GM21723 (cell line): Measurements from ENCODE around the gene SPHK2.

Experiments
- ATAC-seq: cut with Tn5 transposase; IDR thresholded peaks from one replicate; pipeline ENCODE4 v1.9.1; 2021; ENCODE audit warnings: mild to moderate bottlenecking, moderate library complexity; ENCODE audit not compliant: unreplicated experiment

The SPHK2 gene

DNA sequence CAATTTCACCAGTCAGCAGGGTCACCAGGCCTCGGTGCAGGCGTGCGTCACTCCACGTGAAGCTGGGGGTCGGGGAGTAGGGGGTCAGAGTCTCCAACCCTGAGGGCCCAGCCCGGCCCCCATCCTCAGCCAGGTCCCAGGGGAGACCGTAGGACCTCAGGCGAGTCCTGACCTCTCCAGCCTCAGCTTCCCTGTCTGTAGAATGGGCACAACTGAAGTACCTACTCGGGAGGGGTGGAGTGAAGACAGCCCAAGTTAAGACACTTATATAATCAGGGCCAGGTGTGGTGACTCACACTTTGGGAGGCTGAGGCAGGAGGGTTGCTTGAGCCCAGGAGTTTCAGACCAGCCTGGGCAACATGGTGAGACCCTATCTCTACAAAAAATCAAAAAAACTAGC is 15.5 kb upstream of the SPHK2 start:
- no peak for ATAC-seq

DNA sequence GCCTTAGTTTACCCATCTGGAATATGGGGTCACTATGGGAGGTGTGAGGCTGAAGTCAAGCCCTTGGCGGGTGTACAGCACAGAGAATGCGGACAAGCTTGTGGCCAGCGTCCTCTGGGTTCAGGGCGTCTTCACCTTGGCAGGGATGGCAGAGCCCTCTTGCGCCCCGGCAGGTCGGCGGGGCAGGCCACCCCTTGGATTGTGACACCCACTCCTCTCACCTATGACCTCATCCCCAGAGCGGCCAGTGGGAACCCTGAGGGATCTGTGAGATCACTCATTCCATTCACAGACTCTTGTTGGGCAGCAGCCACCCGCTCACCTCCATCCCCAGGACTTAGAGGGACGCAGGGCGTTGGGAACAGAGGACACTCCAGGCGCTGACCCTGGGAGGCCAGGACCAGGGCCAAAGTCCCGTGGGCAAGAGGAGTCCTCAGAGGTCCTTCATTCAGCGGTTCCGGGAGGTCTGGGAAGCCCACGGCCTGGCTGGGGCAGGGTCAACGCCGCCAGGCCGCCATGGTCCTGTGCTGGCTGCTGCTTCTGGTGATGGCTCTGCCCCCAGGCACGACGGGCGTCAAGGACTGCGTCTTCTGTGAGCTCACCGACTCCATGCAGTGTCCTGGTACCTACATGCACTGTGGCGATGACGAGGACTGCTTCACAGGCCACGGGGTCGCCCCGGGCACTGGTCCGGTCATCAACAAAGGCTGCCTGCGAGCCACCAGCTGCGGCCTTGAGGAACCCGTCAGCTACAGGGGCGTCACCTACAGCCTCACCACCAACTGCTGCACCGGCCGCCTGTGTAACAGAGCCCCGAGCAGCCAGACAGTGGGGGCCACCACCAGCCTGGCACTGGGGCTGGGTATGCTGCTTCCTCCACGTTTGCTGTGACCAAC is 12.6 kb upstream of the SPHK2 start, which contains the start of gene SPACA4:
TSS of gene SPACA4 (plus strand) at position 280 of the 896 bp plus-strand sequence. CDS start at position 517, 237 bp downstream.
- no peak for ATAC-seq

DNA sequence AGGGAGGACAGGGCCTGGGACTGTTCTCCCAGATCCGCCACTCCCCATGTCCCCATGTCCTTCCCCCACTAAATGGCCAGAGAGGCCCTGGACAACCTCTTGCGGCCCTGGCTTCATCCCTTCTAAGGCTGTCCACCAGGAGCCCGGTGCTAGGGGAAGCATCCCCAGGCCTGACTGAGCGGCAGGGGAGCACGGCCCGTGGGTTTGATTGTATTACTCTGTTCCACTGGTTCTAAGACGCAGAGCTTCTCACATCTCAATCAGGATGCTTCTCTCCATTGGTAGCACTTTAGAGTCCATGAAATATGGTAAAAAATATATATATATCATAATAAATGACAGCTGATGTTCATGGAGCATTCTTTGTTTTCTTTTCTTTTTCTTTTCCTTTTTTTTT is 11.9 kb upstream of the SPHK2 start:
- ATAC-seq = no peak

DNA sequence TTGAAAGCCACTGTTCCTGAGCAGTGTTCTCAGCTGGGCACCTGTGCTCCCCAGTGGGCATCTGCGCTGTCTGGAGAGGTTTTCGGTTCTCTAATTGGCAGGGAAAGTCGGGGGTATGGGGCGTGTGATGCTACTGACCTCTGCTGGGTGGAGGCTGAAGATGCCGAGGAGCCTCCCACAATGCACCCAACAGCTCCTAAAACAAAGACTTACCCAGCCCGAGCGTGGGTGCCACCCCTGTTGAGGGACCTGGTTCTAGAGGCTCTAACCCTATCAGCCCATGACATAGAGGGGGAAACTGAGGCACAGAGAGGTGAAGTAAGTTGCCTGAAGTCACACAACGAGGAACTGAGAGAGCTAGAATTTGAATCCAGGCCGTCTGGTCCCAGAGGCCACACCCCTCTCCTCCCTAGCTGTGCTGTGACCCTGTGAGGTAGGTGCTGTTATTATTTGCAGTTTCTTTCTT is 10.5 kb upstream of the SPHK2 start:
- ATAC-seq = no peak

DNA sequence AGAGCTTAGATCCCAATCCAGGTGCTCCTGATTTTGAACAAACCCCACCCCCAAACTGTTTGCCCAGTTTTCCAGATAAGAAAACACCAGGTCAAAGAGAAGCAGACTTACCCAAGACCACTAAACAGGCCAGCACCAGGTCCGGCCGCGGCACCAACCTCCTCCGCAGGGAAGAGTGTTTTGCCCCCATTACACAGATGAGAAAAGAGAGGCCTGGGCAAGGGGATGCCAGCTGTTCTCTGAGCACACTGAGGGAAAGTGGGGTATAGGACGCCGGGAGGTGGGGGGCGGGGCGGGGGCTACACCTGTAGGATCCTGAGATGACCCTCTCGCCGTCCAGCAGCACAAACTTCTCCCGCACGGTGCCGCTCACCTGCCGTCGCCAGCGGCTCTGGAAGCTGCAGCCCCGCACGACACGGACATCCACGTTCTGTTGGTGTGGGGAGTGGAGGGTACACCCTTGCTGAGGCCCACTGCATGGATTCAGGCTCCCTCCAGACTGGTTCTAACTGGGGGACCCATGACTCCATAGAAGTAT is 9.7 kb upstream of the SPHK2 start:
- no peak for ATAC-seq

DNA sequence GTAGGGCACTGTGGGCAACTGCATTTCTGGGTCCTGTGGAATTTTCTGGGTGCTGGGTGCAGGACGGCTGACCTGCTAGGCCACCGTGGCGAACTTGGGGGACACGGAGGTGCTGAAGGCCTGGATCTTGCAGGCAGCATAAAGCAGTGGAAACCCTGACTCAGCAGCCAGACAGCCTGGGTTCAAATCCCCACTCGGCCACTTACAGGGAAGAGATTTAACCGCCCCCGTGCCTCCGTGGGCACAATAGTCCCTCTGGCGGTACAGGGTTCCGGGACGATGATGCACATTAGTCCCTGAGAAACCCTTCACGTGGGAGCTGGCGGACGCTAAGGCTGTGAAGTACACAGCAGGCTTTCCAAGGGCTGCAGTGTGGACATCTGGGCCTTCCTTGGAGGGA is 7.4 kb upstream of the SPHK2 start:
- no peak for ATAC-seq

DNA sequence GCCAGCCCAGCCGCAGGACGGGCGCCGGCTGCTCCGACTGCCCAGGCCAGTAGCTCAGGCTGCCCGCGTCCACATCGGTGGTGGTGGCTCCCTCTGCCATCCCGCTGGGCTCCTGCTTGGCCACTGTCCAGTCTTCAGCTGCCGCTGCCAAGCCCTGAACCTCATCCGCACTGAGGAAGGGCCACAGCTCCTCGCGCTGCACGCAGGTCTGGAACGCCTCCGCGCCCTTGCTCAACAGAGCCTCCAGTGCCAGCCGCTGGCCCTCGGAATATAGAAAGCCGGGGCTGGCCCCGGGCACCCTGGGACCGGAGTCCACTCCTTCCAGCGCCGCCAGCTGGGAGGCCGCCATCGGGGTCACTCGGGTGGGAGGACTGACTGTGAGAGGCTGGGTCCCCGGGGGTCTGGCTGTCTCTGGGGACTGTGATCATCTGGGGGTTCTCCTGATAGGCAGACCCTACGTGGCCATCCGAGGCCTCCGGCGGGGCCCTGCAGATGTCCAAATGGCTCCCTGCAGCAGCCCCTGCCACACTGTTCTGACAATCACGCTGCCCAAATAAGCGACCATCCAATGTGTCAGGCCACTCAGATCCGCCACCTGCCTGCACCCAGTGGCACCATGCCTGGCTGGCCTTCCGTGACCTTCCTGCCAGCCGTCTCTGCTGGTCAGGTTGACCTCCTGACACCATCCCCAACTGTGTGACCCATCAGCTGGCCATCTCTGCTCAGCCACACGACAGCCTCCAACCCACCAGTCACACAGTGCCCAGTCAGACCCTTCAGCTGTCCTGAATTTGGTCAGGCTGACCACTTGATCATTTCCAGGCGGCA is 6.1 kb upstream of the SPHK2 start:
- no peak for ATAC-seq

DNA sequence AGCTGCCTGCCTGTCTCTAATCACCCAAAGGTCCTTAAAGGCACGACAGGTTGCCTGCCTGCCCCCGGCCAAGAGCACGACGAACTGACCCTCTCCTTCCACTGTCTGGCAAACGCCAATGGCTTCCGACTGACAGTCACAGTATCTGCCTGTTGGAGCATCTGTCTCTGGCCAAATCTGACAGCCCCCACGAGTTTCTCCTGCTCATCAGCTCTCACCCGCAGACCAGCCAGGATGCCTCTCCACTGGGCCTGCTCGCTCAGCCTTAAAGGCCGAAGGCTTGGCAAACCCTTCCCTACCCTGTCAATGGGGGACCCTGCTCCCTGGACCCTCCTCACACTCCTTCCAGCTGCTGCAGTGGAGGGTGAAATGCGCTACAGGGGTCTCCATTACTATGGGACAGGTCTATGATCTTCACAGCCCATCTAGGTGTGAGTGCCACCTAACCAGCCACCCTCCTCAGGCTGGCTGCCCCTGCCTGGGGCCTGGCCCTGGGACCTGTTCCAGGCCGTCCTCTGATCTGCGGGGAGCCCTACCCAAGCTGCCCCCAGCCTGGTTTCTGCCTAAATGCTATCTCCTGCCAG is 5.4 kb upstream of the SPHK2 start:
- no peak for ATAC-seq

DNA sequence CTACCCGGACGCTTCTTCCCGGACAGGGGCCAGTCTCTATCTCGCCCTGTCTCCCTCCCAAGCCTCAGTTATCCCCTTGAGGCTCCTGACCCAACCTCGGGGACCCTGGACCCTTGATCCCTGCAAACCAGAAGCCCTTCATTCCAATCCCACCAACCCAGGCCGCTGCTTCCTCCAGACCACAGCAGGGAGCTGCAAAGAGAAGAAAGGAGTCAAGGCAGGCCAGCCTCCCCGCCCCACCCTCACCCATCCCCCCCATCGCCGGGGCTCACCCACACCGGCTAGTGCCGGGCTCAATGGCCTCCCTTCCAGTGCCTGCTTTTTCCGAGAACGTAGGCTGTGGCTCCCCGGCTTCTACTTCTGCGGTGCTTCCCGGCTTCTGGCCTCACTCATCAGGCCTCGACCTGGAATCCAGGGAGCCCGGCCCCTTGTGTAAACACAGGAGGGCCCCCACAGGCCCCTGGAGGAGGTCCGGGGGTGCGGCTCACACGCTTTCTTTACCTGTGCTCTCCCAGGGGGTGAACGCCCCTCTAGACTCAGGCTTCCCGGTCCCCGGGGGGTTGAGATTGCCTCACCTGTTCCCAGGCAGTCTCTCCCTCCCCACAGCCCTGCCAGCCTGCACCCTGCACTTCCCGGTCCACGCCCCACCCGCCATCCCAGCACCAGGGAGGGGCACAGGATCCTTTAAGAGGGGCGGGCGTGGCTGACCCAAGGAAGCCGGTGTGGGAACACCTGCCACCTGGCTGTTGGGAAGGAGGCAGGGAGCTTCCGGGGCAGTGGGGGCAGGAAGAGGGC is 4.7 kb upstream of the SPHK2 start, which contains the start of gene FAM83E:
TSS of gene FAM83E (minus strand) at position 641 of the 795 bp plus-strand sequence. CDS start 1,704 bp downstream, outside the sequence.
- ATAC-seq = no peak

DNA sequence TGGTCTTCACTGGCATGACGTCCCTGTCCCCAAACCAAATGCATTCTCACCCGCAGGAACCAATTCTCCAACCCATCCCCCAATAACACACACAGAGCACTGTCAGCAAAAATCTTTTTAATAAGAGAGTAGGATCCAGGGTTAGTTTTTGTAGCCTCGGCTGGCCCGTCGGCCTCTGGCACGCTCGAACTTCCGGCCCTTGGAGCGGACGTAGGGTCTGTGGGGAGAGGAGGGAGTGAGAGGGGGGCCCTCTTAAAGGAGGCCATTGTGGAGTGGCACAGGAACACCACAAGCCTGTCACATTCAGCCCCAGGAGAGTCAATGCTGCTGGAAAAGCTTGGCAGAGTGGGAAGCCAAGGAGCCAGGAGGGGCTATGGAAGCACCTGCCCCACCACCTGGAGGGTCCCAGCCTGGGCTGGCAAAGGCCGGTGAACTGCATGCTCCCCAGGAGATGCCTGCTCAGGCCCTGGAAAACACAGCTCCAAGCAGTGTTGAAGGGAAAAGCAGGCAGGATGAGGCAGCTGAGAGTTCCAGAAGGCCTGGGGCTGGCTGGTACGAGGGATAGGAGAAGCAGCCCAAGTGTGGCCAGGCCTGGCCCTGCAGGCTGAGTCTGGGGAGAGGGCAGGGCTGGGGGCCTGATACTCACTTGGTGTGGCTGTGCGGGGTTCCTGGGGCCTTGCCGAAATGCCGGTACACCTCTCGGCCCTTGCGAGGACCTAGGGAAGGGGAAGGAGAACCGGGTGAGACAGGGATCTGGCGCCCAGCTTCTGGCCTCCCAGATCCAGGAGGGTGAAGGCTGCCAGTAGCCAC is 3.9 kb upstream of the SPHK2 start:
- no peak for ATAC-seq

DNA sequence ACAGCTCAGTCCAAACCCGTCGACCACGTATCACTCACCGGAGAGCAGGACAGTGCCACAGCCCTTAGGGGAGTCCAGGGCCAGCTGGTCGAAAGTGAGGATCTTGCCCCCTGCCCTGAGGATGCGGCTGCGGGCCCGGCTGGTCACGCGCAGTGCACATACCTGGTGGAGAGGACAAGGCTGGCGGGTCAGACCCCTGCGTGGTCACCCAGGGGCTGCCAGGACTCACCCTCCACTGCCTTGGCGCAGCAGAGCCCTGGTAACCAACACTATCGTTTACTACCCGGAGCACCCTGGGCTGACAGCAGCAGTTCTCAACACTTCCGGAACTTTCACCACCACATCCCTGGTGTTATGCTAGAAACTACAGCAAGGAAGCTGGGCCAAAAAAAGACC is 3.3 kb upstream of the SPHK2 start:
- ATAC-seq = no peak

DNA sequence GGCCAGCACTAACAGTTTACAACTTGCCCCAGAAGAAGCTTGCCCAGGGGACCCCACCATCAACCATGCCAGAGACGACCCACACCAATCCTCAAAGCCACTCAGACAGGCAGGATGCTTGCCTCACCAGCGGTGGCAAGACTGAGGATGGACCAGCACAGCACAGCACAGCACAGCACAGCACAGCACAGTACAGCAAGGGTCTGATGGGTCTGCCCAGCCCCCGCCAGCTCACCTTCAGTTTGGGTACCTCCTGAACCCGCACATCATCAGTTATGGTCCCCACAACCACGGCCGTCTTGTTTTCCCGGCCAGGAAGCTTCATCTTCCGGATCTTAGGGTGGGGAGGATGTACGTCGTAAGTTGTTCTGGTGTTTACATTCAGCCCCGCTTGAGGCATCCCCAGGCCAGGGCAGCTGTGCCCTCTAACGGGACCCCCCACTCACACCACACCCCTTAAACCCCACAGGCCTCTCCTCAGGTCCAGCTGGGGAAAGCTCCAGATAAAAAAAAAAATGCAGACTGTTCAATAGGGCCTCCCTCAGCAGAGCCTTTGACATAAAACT is 2.7 kb upstream of the SPHK2 start:
- no peak for ATAC-seq

DNA sequence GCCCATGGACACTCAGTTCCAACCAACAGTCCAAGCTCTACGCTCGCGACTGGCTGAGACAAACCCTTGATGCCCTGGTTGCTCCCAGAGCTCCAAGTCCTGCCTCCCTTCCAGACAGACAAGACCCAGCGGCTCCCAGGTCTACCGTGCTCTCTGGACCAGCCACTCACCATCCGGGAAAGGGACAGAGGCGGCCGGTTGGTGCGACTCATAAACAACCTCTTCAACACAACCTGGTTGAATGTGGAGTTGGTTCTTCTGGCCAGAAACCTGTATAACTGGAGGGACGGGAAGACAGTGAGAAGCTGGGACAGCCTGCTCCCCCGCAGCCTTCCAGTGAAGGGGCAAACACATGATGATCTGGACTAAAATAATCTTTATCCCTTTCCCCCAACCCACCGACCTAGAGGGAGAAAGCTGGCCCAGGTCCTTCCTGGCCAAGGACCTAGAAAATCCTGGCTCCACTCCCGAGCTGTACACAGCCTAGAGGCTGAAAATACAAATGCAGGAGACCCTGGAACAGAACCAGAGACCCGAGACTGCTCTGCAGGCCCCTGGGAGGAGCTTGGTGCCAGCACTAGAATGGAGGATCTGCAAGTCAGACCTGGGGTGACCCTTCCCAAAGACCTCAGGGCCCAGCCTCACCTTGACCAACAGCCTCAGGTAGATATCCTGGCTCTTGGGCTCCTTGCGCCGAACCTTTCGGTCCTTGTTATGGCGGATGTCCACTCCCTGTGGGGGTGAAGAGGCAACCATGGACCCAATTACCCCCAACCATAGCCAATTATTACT is 2.0 kb upstream of the SPHK2 start:
- no peak for ATAC-seq

DNA sequence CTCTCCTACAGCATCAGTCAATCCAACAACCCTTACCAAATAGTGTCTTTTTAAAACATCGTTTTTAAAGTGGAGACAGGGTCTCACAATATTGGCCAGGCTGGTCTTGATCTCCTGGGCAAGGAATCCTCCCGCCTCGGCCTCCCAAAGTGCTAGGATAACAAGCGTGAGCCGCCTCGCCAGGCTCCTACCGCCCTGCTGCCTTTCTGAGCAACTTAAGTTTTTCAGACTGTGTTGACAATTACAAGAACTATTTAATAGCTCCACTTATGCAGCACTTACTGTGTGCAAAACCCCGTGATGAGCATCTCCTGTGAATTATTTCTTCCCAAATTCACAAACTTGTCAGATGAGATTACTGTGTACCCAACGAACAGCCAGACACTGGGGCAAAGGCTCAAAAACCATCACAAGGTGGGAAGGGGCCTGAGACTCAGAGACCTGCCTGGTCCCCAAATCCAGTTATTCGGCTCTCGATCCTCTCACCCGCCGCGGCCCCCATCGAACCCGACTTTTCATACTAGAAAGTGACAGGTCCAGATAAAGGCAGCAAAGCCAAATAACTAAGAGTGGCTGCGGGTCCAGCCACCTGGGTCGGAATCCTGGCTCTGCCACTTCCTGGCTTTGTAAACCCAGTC is 909 bp upstream of the SPHK2 start:
- no peak for ATAC-seq

DNA sequence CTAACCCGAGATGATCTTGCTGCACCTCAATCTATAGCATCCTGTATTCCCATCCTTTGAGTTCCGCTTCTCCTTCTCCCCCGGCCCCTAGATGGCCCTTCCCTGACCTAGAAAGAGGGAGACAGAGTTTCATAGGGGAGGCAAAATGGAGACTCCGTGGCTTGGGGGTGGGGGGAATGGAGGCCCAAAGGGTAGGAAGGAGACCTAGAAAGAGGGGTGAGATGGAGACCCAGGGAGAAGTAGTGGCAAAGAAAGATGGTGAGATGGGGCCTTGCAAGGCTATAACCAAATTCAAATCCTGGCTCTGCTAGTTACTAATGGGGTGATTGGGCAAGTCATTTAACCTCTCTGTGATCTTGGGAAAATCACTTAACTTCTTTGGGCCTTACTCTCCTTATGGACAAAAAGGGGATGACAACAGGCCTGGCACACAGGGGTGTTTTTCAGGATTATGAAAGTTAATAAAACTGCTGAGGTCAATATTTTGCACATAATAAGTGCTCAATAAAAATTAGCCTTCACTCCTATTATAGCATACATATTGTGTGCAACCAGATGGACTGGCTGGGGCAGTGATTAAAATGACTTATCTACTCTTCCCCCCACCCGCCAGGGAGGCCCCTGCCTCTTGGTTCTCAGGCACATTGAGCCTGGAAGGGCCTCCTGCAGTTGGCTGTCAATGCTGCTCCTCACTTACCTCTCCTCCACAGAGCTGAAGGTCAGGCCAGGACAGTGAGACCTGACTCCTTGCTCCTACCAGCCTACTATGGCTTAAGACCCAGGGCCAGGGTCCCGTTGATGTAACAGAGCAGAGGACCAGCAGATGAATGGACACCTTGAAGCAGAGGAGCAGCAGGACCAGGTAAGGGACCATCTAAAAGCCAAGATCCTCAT is 633 bp downstream of the SPHK2 start:
- no peak for ATAC-seq

DNA sequence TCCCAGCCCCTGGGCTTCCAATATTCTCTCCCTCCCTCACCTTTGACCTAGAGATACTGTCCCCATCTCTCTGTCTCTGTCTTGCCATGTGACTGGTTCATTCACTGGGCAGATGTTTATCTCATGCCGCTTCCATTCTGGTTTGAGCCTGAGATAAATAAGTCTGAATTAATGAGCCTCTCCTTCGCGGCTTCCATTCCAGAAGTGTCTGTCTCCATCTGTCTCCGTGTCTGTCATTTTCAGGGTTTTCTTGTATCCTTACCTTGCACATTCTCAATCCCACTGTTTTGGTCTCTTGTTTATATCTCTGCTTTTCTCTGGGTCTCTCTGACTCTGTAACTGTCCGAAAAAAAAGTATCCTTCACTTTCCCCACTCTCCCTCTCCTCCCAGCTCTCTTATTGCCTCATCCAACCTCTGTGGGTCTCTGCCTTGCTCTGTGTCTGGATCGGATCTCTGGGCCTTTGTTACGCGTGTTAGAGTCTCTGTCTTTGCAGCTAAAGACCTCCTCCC is 4.3 kb downstream of the SPHK2 start:
- ATAC-seq = no peak
